Calu3 (cell line): ENCODE measurements around the gene ESRRB. TPM values are rescaled to one million over a fixed set of nuclear protein-coding genes. Genes with fewer than 3 reads are reported as not detected.
"Not testable (repeated sequence)": the region's sequence is repeated elsewhere in the genome, so short reads cannot be mapped to it uniquely, and the experiment has no call there.

Source experiments
- BruUV-seq: library from RNA; stranded (reverse); fragments of 400-500 nt; replicated peaks from 2 replicates; lab custom pipeline; 2021; lab: Mats Ljungman, UMichigan
- CTCF ChIA-PET: fragments of 300-600 bp; sonication (Branson Sonifier 250); formaldehyde crosslinking; loops from one replicate; lab custom pipeline; 2022; ENCODE audit warnings: antibody characterized with exemption; lab: Charles Lee
- DNase-seq: peaks from one replicate; pipeline ENCODE4 v3.0.0; 2022
- H3K27ac Mint-ChIP-seq: one replicate; pipeline ENCODE4 v1.8.0; 2022; ENCODE audit warnings: mixed read lengths; ENCODE audit not compliant: unreplicated experiment
- H3K27me3 Mint-ChIP-seq: one replicate; pipeline ENCODE4 v1.8.0; 2022; ENCODE audit warnings: mixed read lengths; ENCODE audit not compliant: unreplicated experiment
- H3K36me3 Mint-ChIP-seq: one replicate; pipeline ENCODE4 v1.8.0; 2022; ENCODE audit warnings: mild to moderate bottlenecking, moderate library complexity, mixed read lengths; ENCODE audit not compliant: insufficient read depth, unreplicated experiment
- H3K4me1 Mint-ChIP-seq: one replicate; pipeline ENCODE4 v1.8.0; 2022; ENCODE audit warnings: mild to moderate bottlenecking, low read depth, mixed read lengths; ENCODE audit not compliant: unreplicated experiment
- H3K4me3 Mint-ChIP-seq: one replicate; pipeline ENCODE4 v1.8.0; 2022; ENCODE audit warnings: mild to moderate bottlenecking, low read depth, moderate library complexity, mixed read lengths; ENCODE audit not compliant: unreplicated experiment
- H3K9me3 Mint-ChIP-seq: one replicate; pipeline ENCODE4 v1.8.0; 2022; ENCODE audit warnings: low read depth, mixed read lengths; ENCODE audit not compliant: unreplicated experiment
- intact Hi-C: fragments of 100-400 bp; cut with micrococcal nuclease; formaldehyde crosslinking; loops from one replicate; pipeline ENCODE4 v1.10.0; 2022; ENCODE audit not compliant: unreplicated experiment
- total RNA-seq: library from RNA; stranded (reverse); gene quantifications from 2 replicates; pipeline ENCODE4 v1.2.3, GENCODE V29; 2022
- TF ChIP-seq, protein P1 (sequence below): fragments of 200-600 bp; IDR thresholded peaks from one replicate; pipeline ENCODE4 v1.8.0; 2022; ENCODE audit warnings: antibody characterized with exemption; ENCODE audit not compliant: unreplicated experiment

Gene ESRRB
- total RNA-seq, 1 experiment from 2014 or later: 0.21 TPM

DNA sequence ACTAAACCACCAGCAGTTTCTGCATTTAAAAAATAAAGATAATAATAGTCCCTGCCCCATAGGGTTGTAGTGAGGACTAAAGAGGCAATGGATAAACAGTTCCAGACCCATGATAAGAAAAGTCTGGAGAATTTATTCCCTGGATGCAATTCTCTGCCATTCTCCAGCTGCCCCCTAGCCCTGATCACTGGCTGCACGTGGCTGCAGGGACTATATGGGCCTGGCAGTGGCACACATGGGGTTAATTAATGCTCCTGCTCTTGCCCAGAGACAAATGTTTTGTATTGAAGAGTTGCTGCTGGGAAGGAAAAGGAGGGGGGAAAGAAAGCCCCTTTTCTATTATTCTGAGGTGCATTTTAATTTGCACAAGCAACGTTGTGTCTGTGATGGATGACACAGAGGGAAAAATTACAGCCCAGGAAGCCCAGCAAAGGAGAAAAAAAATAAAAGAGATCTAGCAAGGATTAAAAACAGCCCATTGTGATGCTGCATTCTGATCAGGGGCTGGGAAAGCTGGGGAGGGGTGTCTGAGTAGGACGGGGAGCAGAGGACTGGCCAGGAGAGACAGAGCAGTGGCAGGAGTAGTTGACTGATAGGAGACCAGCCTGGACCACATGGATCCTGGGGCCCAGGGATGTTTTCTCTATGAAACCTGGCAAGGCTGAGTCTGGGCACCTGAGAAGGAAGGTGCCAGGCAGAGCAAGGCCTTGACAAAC is 149.3 kb downstream of the ESRRB start:
- TF ChIP-seq, protein P1, sequence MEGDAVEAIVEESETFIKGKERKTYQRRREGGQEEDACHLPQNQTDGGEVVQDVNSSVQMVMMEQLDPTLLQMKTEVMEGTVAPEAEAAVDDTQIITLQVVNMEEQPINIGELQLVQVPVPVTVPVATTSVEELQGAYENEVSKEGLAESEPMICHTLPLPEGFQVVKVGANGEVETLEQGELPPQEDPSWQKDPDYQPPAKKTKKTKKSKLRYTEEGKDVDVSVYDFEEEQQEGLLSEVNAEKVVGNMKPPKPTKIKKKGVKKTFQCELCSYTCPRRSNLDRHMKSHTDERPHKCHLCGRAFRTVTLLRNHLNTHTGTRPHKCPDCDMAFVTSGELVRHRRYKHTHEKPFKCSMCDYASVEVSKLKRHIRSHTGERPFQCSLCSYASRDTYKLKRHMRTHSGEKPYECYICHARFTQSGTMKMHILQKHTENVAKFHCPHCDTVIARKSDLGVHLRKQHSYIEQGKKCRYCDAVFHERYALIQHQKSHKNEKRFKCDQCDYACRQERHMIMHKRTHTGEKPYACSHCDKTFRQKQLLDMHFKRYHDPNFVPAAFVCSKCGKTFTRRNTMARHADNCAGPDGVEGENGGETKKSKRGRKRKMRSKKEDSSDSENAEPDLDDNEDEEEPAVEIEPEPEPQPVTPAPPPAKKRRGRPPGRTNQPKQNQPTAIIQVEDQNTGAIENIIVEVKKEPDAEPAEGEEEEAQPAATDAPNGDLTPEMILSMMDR: no peak
- H3K36me3 Mint-ChIP-seq: peaks cover 5% of the 10 kb centered on the region
- no peak for DNase-seq
- H3K27me3 Mint-ChIP-seq: peaks cover 83% of the 10 kb centered on the region
- no peak overlapping the region for H3K27ac Mint-ChIP-seq
- CTCF ChIA-PET: interaction anchor here (0.7 kb wide), 2 partner anchors 952 to 953 kb away, joined by 3 to 5 read pairs; no protein-coding TSS in a partner anchor
- intact Hi-C loops: no loop called here
- no peaks in the 10 kb centered on the region for H3K9me3 Mint-ChIP-seq
- no peaks in the 10 kb centered on the region for H3K4me1 Mint-ChIP-seq
- BruUV-seq: no TSS peak
- no peak overlapping the region for H3K4me3 Mint-ChIP-seq

DNA sequence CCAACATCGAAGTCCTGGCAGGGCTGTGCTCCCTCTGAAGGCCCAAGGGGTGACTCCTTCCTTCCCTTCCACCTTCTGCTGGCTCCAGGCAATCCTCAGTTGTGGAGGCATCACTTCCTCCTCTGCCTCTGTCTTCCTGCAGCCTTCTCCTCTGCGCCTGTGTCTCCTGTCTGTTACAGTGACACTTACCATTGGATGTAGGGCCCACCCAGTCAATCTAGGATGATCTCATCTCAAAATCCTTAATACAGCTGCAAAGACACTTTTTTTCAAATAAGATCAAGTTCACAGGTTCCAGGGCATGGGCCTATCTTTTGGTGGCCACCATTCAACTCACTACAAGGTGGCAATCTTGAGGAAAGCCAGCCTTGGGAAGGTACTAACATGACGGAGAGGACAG is 155.1 kb downstream of the ESRRB start:
- Mint-ChIP-seq H3K9me3 (no peaks in the 10 kb centered on the region), H3K36me3 (peaks cover 5% of the 10 kb centered on the region), H3K27ac (no peak overlapping the region), H3K4me3 (no peak overlapping the region), H3K4me1 (no peaks in the 10 kb centered on the region), H3K27me3 (peaks cover 69% of the 10 kb centered on the region)
- CTCF ChIA-PET: no interaction called here
- TF ChIP-seq, protein P1: no peak
- no TSS peak for BruUV-seq
- no peak for DNase-seq
- intact Hi-C loops: no loop called here

DNA sequence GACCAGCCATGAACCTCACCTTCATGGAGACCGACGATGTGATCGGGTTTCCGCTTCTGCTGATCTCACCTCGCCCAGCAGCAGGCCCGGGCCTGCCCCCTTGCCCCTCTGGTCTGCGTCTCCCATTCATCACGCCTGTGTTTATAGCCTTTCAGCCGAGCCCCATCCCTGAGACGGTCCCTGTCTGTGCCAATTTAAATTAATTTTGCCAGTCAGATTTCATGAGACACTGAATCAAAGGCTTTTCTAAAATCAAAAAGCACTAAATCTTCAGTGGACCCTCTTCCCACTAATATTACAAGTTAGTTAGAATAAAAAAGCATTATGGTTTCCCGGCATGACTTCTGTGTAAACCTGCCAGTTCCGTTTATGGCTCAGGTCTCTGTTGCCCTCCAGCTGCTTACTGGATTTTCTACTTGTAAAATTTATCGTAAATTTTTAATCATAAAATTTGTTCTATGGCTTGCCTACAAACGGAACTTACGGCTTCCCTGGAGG is 155.9 kb downstream of the ESRRB start:
- TF ChIP-seq, protein P1: no peak
- no peak overlapping the region for H3K4me3 Mint-ChIP-seq
- DNase-seq: no peak
- CTCF ChIA-PET: no interaction called here
- no peak overlapping the region for H3K27ac Mint-ChIP-seq
- intact Hi-C loops: no loop called here
- no peaks in the 10 kb centered on the region for H3K4me1 Mint-ChIP-seq
- peaks cover 65% of the 10 kb centered on the region for H3K27me3 Mint-ChIP-seq
- no TSS peak for BruUV-seq
- no peaks in the 10 kb centered on the region for H3K9me3 Mint-ChIP-seq
- H3K36me3 Mint-ChIP-seq: peaks cover 5% of the 10 kb centered on the region

DNA sequence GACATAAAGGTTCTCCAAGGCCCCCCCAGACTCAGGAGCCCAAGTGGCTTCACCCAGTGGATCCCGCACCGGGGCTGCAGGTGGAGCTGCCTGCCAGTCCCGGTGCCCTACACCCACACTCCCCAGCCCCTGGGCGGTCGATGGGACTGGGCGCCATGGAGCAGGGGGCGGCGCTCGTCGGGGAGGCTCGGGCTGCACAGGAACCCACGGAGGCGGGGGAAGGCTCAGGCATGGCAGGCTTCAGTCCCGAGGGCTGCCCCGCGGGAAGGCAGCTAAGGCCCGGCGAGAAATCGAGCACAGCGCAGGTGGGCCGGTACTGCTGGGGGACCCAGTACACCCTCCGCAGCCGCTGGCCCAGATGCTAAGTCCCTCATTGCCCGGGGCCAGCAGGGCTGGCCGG is 160.7 kb downstream of the ESRRB start:
- H3K36me3 Mint-ChIP-seq, DNase-seq, H3K9me3 Mint-ChIP-seq, H3K4me1 Mint-ChIP-seq, BruUV-seq, CTCF ChIA-PET, H3K27ac Mint-ChIP-seq, intact Hi-C loops, H3K4me3 Mint-ChIP-seq: not testable (repeated sequence)
- peaks cover 47% of the 10 kb centered on the region for H3K27me3 Mint-ChIP-seq
